Neuron (in vitro differentiated cells): ENCODE measurements around the gene RINL.
A peak's percentile ranks its signal among the peaks of the same experiment; 100 is the strongest.
"Not testable (repeated sequence)": the region's sequence is repeated elsewhere in the genome, so short reads cannot be mapped to it uniquely, and the experiment has no call there.

Experiments used
- H2AFZ ChIP-seq: one replicate; pipeline ENCODE4 v1.6.1; 2013; ENCODE audit warnings: low read depth, mild to moderate bottlenecking, inconsistent platforms, low read length, moderate library complexity
- H3K27me3 ChIP-seq: one replicate; pipeline ENCODE4 v1.6.1; 2013; ENCODE audit warnings: low read length; ENCODE audit not compliant: insufficient read depth
- H3K36me3 ChIP-seq: one replicate; pipeline ENCODE4 v1.6.1; 2013; ENCODE audit warnings: low read length; ENCODE audit not compliant: insufficient read depth
- H3K4me1 ChIP-seq: one replicate; pipeline ENCODE4 v1.6.1; 2013; ENCODE audit warnings: low read length; ENCODE audit not compliant: insufficient read depth
- H3K4me3 ChIP-seq: 2 replicates; pipeline ENCODE4 v1.5.1; 2013; ENCODE audit warnings: mild to moderate bottlenecking, low read length, moderate library complexity
- H3K9me3 ChIP-seq: one replicate; pipeline ENCODE4 v1.6.1; 2013; ENCODE audit warnings: low read length

Gene RINL

GRCh38 chr19:38836983-38837626 is 41.0 kb downstream of the RINL start:
- H3K4me3 ChIP-seq, result no peak overlapping the region
- H3K36me3 ChIP-seq, result peaks cover 69% of the 10 kb centered on the region
- no peaks in the 10 kb centered on the region for H3K9me3 ChIP-seq
- no peaks in the 10 kb centered on the region for H3K27me3 ChIP-seq
- H2AFZ ChIP-seq, result no peak overlapping the region
- H3K4me1 ChIP-seq, result no peaks in the 10 kb centered on the region

GRCh38 chr19:38836159-38836982 is 41.7 kb downstream of the RINL start:
- H3K36me3 ChIP-seq, result peaks cover 61% of the 10 kb centered on the region
- no peak overlapping the region for H2AFZ ChIP-seq
- H3K27me3 ChIP-seq, result no peaks in the 10 kb centered on the region
- no peaks in the 10 kb centered on the region for H3K9me3 ChIP-seq
- H3K4me1 ChIP-seq, result no peaks in the 10 kb centered on the region
- no peak overlapping the region for H3K4me3 ChIP-seq

GRCh38 chr19:38834590-38834989 is 43.5 kb downstream of the RINL start:
- Histone ChIP-seq H3K4me1 (peaks cover 6% of the 10 kb centered on the region), H3K36me3 (peaks cover 52% of the 10 kb centered on the region), H3K9me3 (no peaks in the 10 kb centered on the region), H3K27me3 (no peaks in the 10 kb centered on the region), H3K4me3 (no peak overlapping the region), H2AFZ (no peak overlapping the region)

- no peaks in the 10 kb centered on the region for H3K9me3 ChIP-seq
- peaks cover 6% of the 10 kb centered on the region for H3K4me1 ChIP-seq
- H2AFZ ChIP-seq, result no peak overlapping the region
- no peak overlapping the region for H3K4me3 ChIP-seq
- H3K27me3 ChIP-seq, result no peaks in the 10 kb centered on the region
- peaks cover 49% of the 10 kb centered on the region for H3K36me3 ChIP-seq
These were observed 44.0 kb downstream of the RINL start for GRCh38 chr19:38834104-38834490.

- Histone ChIP-seq H3K27me3 (no peaks in the 10 kb centered on the region), H3K36me3 (peaks cover 41% of the 10 kb centered on the region), H3K4me3 (no peak overlapping the region), H2AFZ (no peak overlapping the region), H3K9me3 (no peaks in the 10 kb centered on the region), H3K4me1 (peaks cover 6% of the 10 kb centered on the region)
These were observed 45.0 kb downstream of the RINL start for GRCh38 chr19:38833092-38833425.

GRCh38 chr19:38831142-38831605 is 46.9 kb downstream of the RINL start:
- Histone ChIP-seq H3K36me3 (peaks cover 33% of the 10 kb centered on the region), H3K4me1 (peaks cover 6% of the 10 kb centered on the region), H3K9me3 (no peaks in the 10 kb centered on the region), H3K27me3 (no peaks in the 10 kb centered on the region), H2AFZ (peak overlapping the region; percentile 41), H3K4me3 (peak overlapping the region; percentile 71)

- peaks cover 6% of the 10 kb centered on the region for H3K4me1 ChIP-seq
These were observed 47.9 kb downstream of the RINL start for GRCh38 chr19:38830039-38830733.

GRCh38 chr19:38829203-38829602 is 48.9 kb downstream of the RINL start:
- not testable (repeated sequence) for H3K9me3 ChIP-seq

More at GRCh38 chr19:38830039-38830733, 47.9 kb downstream of the RINL start:
- Histone ChIP-seq H3K27me3 (no peaks in the 10 kb centered on the region), H3K4me3 (no peak overlapping the region), H2AFZ (no peak overlapping the region), H3K9me3 (no peaks in the 10 kb centered on the region), H3K36me3 (peaks cover 23% of the 10 kb centered on the region)

GRCh38 chr19:38826856-38827551 is 51.1 kb downstream of the RINL start:
- no peak overlapping the region for H3K4me3 ChIP-seq
- no peaks in the 10 kb centered on the region for H3K27me3 ChIP-seq
- H3K9me3 ChIP-seq, result peaks cover 4% of the 10 kb centered on the region
- peaks cover 29% of the 10 kb centered on the region for H3K36me3 ChIP-seq
- H2AFZ ChIP-seq, result no peak overlapping the region
- peaks cover 6% of the 10 kb centered on the region for H3K4me1 ChIP-seq

More at GRCh38 chr19:38829203-38829602, 48.9 kb downstream of the RINL start:
- not testable (repeated sequence) for H2AFZ ChIP-seq, H3K4me1 ChIP-seq, H3K4me3 ChIP-seq, H3K27me3 ChIP-seq
- H3K36me3 ChIP-seq, result peaks cover 22% of the 10 kb centered on the region

- H3K27me3 ChIP-seq, H3K9me3 ChIP-seq, H2AFZ ChIP-seq, H3K4me3 ChIP-seq, H3K4me1 ChIP-seq: not testable (repeated sequence)
- peaks cover 29% of the 10 kb centered on the region for H3K36me3 ChIP-seq
These were observed 52.1 kb downstream of the RINL start for GRCh38 chr19:38825936-38826335.

- H3K36me3 ChIP-seq, result peaks cover 21% of the 10 kb centered on the region
- H3K27me3 ChIP-seq, H3K4me1 ChIP-seq, H3K4me3 ChIP-seq, H2AFZ ChIP-seq, H3K9me3 ChIP-seq: not testable (repeated sequence)
These were observed 56.7 kb downstream of the RINL start for GRCh38 chr19:38821230-38821825.

- H3K9me3 ChIP-seq, result peaks cover 7% of the 10 kb centered on the region
- H3K36me3 ChIP-seq, result peaks cover 26% of the 10 kb centered on the region
- H3K4me3 ChIP-seq, result no peak overlapping the region
- no peaks in the 10 kb centered on the region for H3K4me1 ChIP-seq
- H2AFZ ChIP-seq, result no peak overlapping the region
- H3K27me3 ChIP-seq, result no peaks in the 10 kb centered on the region
These were observed 58.7 kb downstream of the RINL start for GRCh38 chr19:38819231-38819920.
